PC-9 (cell line): Measurements from ENCODE around the gene WSCD1.

Experiments used
- CTCF ChIP-seq: fragments of 200-600 bp; sonication (generic); conservative IDR thresholded peaks from 2 replicates; pipeline ENCODE4 v1.6.1; 2017; ENCODE audit warnings: mixed run types, antibody characterized with exemption, mild to moderate bottlenecking, moderate library complexity
- EZH2 ChIP-seq: fragments of 200-600 bp; sonication (generic); IDR thresholded peaks from 2 replicates; pipeline ENCODE4 v1.8.0; 2017; ENCODE audit warnings: antibody characterized with exemption, low read depth

GRCh38 chr17:6075845-6076244 lies 5.7 kb downstream of the WSCD1 start:
- no peak for TF ChIP-seq CTCF
- 0 out of 2 replicates have a peak, but pooled peaks have one; percentile 36 for TF ChIP-seq EZH2
